GM12878 (cell line): Measurements from ENCODE around the gene GIPC3. TPM values are rescaled to one million over a fixed set of nuclear protein-coding genes. Genes with fewer than 3 reads are reported as not detected.

Experiments used
- ATAC-seq: fragments of 200-7000 bp; cut with Tn5 transposase; 3 replicates; pipeline ENCODE4 v1.9.1; 2020; ENCODE audit warnings: mild to moderate bottlenecking, moderate library complexity
- BruUV-seq: library from RNA; stranded (reverse); fragments of 400-500 nt; replicated peaks from 2 replicates; lab custom pipeline; 2021; lab: Mats Ljungman, UMichigan
- CTCF ChIA-PET: fragments of 300-600 bp; sonication (Branson Sonifier 250); formaldehyde crosslinking; extraction: SDS; loops from one replicate; lab custom pipeline; 2021; ENCODE audit warnings: inconsistent platforms; lab: Yijun Ruan, JAX
- POLR2A ChIA-PET: fragments of 350-600 bp; formaldehyde crosslinking; extraction: SDS; loops from one replicate; lab custom pipeline; 2021; ENCODE audit warnings: inconsistent platforms; lab: Charles Lee
- RAD21 ChIA-PET: fragments of 300-600 bp; sonication (Branson Sonifier 250); formaldehyde crosslinking; loops from one replicate; lab custom pipeline; 2023; ENCODE audit warnings: antibody characterized with exemption; ENCODE audit not compliant: unreplicated experiment; lab: Charles Lee
- SMC1A ChIA-PET: fragments of 300-600 bp; sonication (Branson Sonifier 250); formaldehyde crosslinking; loops from one replicate; lab custom pipeline; 2023; ENCODE audit not compliant: unreplicated experiment, uncharacterized antibody; lab: Charles Lee
- DNase-seq: peaks from one replicate; pipeline ENCODE4 v3.0.0-alpha.2; 2011; ENCODE audit warnings: low read depth, low spot score
- FAIRE-seq: peaks from 3 replicates; lab custom pipeline; 2011; peaks lifted over from hg19 to GRCh38; lab: Jason Lieb, UNC
- H2AFZ ChIP-seq: 2 replicates; pipeline ENCODE4 v1.6.0; 2011; ENCODE audit warnings: low read depth, low read length, control low read depth; ENCODE audit not compliant: control insufficient read depth
- H3K27ac ChIP-seq: 2 replicates; pipeline ENCODE4 v1.5.1; 2011; ENCODE audit warnings: control low read depth; ENCODE audit not compliant: control insufficient read depth, insufficient read depth
- H3K27me3 ChIP-seq, 2 experiments: replicated peaks in 1 of 2; 2 replicates each; pipeline versions ENCODE4 v1.6.0 to v1.6.1; 2011; ENCODE audit warnings: low read length in 1 of 2; ENCODE audit not compliant: control insufficient read depth in 2 of 2, insufficient read depth in 2 of 2
- H3K36me3 ChIP-seq, 2 experiments: 2 replicates each; pipeline ENCODE4 v1.5.1; 2011; ENCODE audit warnings: low read length in 1 of 2; ENCODE audit not compliant: control insufficient read depth in 2 of 2, insufficient read depth in 2 of 2
- H3K4me1 ChIP-seq: 2 replicates; pipeline ENCODE4 v1.6.1; 2011; ENCODE audit warnings: mild to moderate bottlenecking, low read length, moderate library complexity, mixed read lengths; ENCODE audit not compliant: control insufficient read depth, insufficient read depth
- H3K4me2 ChIP-seq: 2 replicates; pipeline ENCODE4 v1.6.0; 2011; ENCODE audit warnings: control low read depth; ENCODE audit not compliant: control insufficient read depth, insufficient read depth
- H3K4me3 ChIP-seq: fragments of 200-600 bp; sonication (generic); 2 replicates; pipeline ENCODE4 v1.5.1; 2016
- H3K79me2 ChIP-seq: 2 replicates; pipeline ENCODE4 v1.6.0; 2011; ENCODE audit warnings: low read length; ENCODE audit not compliant: control insufficient read depth, insufficient read depth
- H3K9ac ChIP-seq: 2 replicates; pipeline ENCODE4 v1.8.0; 2011; ENCODE audit warnings: low read length, control low read depth, mixed read lengths; ENCODE audit not compliant: control insufficient read depth, insufficient read depth
- H3K9me3 ChIP-seq: replicated peaks from 3 replicates; pipeline ENCODE4 v1.5.1; 2011; ENCODE audit warnings: mild to moderate bottlenecking, low read length; ENCODE audit not compliant: control insufficient read depth, insufficient read depth
- H4K20me1 ChIP-seq: 2 replicates; pipeline ENCODE4 v1.6.0; 2011; ENCODE audit not compliant: control insufficient read depth, insufficient read depth
- CBX5 ChIP-seq: sonication (generic); IDR thresholded peaks from 2 replicates; pipeline ENCODE4 v1.6.1; 2016; ENCODE audit warnings: low read depth, moderate library complexity, mild to moderate bottlenecking, inconsistent platforms
- GATAD2B ChIP-seq: fragments of 450-650 bp; conservative IDR thresholded peaks from 2 replicates; pipeline ENCODE4 v1.6.1; 2017; ENCODE audit warnings: low read depth, mild to moderate bottlenecking, moderate library complexity
- MTA3 ChIP-seq: IDR thresholded peaks from 2 replicates; pipeline ENCODE4 v1.6.1; 2012; ENCODE audit warnings: low read length, inconsistent platforms, borderline replicate concordance
- NBN ChIP-seq: fragments of 450-650 bp; IDR thresholded peaks from 2 replicates; pipeline ENCODE4 v1.6.1; 2016
- NFYA ChIP-seq: IDR thresholded peaks from 2 replicates; pipeline ENCODE4 v1.6.1; 2011; ENCODE audit warnings: low read depth, mild to moderate bottlenecking, low read length, improper control_type of control experiment, borderline replicate concordance
- POLR2A ChIP-seq: IDR thresholded peaks from 2 replicates; pipeline ENCODE4 v1.6.1; 2011; ENCODE audit warnings: low read depth, mild to moderate bottlenecking, low read length
- POLR2AphosphoS2 ChIP-seq: IDR thresholded peaks from 2 replicates; pipeline ENCODE4 v1.6.1; 2011; ENCODE audit warnings: low read depth, mild to moderate bottlenecking, low read length, improper control_type of control experiment, moderate library complexity
- STAT1 ChIP-seq: fragments of 450-650 bp; conservative IDR thresholded peaks from 2 replicates; pipeline ENCODE4 v1.6.1; 2014; ENCODE audit warnings: antibody characterized with exemption, mild to moderate bottlenecking
- SUZ12 ChIP-seq: fragments of 200-600 bp; sonication (generic); IDR thresholded peaks from one replicate; pipeline ENCODE4 v1.6.1; 2018; ENCODE audit warnings: antibody characterized with exemption, mild to moderate bottlenecking; ENCODE audit not compliant: unreplicated experiment
- TAF1 ChIP-seq: IDR thresholded peaks from 2 replicates; pipeline ENCODE4 v1.6.1; 2011; ENCODE audit warnings: mild to moderate bottlenecking, low read depth, low read length, borderline replicate concordance
- WGBS: methylation state at CpG from one replicate; pipeline ENCODE4 v1.1.6; 2016; ENCODE audit warnings: low lambda C conversion rate; ENCODE audit not compliant: insufficient replicate concordance, insufficient coverage; ENCODE audit errors: missing lambda C conversion rate; 5-methylcytosine and 5-hydroxymethylcytosine counted together
- in situ Hi-C: fragments of 300-500 bp; cut with MboI; formaldehyde crosslinking; loops from 9 replicates; pipeline ENCODE4 v1.14.3; 2018; ENCODE audit warnings: mixed read lengths
- intact Hi-C: fragments of 100-400 bp; cut with micrococcal nuclease; formaldehyde crosslinking; loops from one replicate; pipeline ENCODE4 v1.14.2; 2022; ENCODE audit not compliant: unreplicated experiment
- polyA plus RNA-seq, 11 experiments: library from polyadenylated mRNA; depleted of rRNA in 4 of 11; unstranded in 6 of 11; stranded (reverse) in 5 of 11; fragments of >200 nt; fragmentation: Nextera tagmentation in 4 of 11; fragmentation: Illumina TruSeq in 1 of 11; extraction: Ambion mirVana in 4 of 11; extraction: Trizol in 1 of 11; gene quantifications; 1 replicate in 1 of 11; 2 replicates in 10 of 11; pipeline versions ENCODE4 v1.2.1 to v1.2.3, GENCODE V29; 2011 to 2016; ENCODE audit warnings: inconsistent platforms in 2 of 11, missing spikeins in 2 of 11, low read depth in 1 of 11
- total RNA-seq, 4 experiments: library from RNA; depleted of rRNA in 3 of 4; stranded (reverse); fragments of >200 nt in 3 of 4; fragmentation: Illumina TruSeq in 1 of 4; extraction: Trizol in 1 of 4; gene quantifications; 2 replicates each; pipeline versions ENCODE4 v1.2.1 to v1.2.3, GENCODE V29; 2013 to 2021
- TF ChIP-seq, protein P1 (sequence below): IDR thresholded peaks from 2 replicates; pipeline ENCODE4 v1.6.1; 2011; ENCODE audit warnings: mild to moderate bottlenecking, low read depth, low read length, moderate library complexity; ENCODE audit not compliant: insufficient replicate concordance
- TF ChIP-seq, protein P2 (sequence below): fragments of 450-650 bp; IDR thresholded peaks from 2 replicates; pipeline ENCODE4 v1.6.1; 2016; ENCODE audit warnings: mild to moderate bottlenecking, moderate library complexity, borderline replicate concordance
- TF ChIP-seq, protein P3 (sequence below): fragments of 450-650 bp; formaldehyde crosslinking; IDR thresholded peaks from 2 replicates; pipeline ENCODE4 v1.5.0; 2022; ENCODE audit warnings: mild to moderate bottlenecking, missing genetic modification characterization

The GIPC3 gene
- total and polyA plus RNA-seq, 10 of the 15 experiments (the other 5 are each of a cell fraction or from before 2014, with no cell fraction given) = not detected

DNA sequence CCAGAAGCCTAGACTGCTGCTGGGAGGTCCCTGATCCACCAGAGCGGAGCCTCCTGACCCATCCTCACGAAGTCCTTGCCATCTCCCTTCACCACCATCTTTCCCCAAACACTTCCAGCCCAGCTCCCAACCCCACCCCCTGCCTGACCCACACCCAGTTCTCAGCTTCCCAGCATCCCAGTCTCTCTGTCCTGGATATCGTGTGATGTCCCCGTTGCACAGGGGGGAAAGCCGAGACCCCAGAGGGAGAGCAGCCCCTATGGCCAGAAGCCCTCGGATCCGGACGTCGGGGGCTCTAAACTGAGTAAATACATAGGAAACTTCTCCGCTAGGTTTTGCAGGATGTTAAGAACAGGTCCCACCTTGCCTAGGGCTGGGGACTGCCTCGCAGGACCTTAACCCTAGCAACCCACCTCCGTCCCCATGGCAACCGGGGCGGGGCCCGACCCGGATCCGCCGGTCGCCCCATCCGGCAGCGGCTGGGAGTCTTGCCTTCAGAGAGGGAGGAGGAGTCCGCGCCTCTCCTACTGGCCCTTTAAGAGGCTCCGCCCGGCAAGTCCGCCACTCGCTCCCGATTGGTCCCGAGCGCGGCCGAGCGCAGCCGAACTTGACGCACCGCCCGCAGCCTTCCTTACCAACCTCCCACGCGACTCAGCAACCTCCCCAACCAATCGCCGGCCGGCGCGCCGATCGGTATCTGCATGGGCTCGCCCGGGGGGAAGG lies 13.0 kb upstream of the GIPC3 start:
- H3K36me3 ChIP-seq = no peaks in the 10 kb centered on the region; a peak in 2 of 4 replicates
- H3K9me3 ChIP-seq = no peaks in the 10 kb centered on the region
- no TSS peak for BruUV-seq
- ATAC-seq (peak; percentile 97), DNase-seq (peak; percentile 97), FAIRE-seq (peak; percentile 99)
- WGBS = 6% methylated on average over 29 of the region's 48 CpGs
- H3K27me3 ChIP-seq = no peaks in the 10 kb centered on the region
- H3K79me2 ChIP-seq = peaks cover 3% of the 10 kb centered on the region
- peaks cover 3% of the 10 kb centered on the region for H3K4me1 ChIP-seq
- RAD21 ChIA-PET = no interaction called here
- H3K4me2 ChIP-seq = peak overlapping the region; percentile 98
- no peaks in the 10 kb centered on the region for H4K20me1 ChIP-seq
- peak overlapping the region; percentile 85 for H3K4me3 ChIP-seq
- H3K9ac ChIP-seq = peak overlapping the region; percentile 36
- H3K27ac ChIP-seq = no peak overlapping the region
- peak overlapping the region; percentile 76 for H2AFZ ChIP-seq
- intact Hi-C loops = loop anchor here (5.0 kb wide), 1 partner anchor 35 kb away; the partner anchor contains the start of gene TBXA2R
- in situ Hi-C loops = no loop called here
- CTCF ChIA-PET = interaction anchor here (0.7 to 0.9 kb wide), 2 partner anchors 9 to 13 kb away, joined by 3 to 4 read pairs; no protein-coding TSS in a partner anchor
- SMC1A ChIA-PET = interaction anchor here (0.7 kb wide), 1 partner anchor 11 kb away, joined by 3 read pairs; no protein-coding TSS in a partner anchor
- POLR2A ChIA-PET = no interaction called here
- TF ChIP-seq POLR2AphosphoS2 (no peak), STAT1 (no peak), SUZ12 (no peak), POLR2A (no peak), NBN (no peak), NFYA (no peak), TAF1 (no peak), GATAD2B (no peak), CBX5 (no peak), MTA3 (no peak)
- TF ChIP-seq, protein P1, sequence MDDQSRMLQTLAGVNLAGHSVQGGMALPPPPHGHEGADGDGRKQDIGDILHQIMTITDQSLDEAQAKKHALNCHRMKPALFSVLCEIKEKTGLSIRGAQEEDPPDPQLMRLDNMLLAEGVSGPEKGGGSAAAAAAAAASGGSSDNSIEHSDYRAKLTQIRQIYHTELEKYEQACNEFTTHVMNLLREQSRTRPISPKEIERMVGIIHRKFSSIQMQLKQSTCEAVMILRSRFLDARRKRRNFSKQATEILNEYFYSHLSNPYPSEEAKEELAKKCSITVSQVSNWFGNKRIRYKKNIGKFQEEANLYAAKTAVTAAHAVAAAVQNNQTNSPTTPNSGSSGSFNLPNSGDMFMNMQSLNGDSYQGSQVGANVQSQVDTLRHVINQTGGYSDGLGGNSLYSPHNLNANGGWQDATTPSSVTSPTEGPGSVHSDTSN = no peak
- TF ChIP-seq, protein P2, sequence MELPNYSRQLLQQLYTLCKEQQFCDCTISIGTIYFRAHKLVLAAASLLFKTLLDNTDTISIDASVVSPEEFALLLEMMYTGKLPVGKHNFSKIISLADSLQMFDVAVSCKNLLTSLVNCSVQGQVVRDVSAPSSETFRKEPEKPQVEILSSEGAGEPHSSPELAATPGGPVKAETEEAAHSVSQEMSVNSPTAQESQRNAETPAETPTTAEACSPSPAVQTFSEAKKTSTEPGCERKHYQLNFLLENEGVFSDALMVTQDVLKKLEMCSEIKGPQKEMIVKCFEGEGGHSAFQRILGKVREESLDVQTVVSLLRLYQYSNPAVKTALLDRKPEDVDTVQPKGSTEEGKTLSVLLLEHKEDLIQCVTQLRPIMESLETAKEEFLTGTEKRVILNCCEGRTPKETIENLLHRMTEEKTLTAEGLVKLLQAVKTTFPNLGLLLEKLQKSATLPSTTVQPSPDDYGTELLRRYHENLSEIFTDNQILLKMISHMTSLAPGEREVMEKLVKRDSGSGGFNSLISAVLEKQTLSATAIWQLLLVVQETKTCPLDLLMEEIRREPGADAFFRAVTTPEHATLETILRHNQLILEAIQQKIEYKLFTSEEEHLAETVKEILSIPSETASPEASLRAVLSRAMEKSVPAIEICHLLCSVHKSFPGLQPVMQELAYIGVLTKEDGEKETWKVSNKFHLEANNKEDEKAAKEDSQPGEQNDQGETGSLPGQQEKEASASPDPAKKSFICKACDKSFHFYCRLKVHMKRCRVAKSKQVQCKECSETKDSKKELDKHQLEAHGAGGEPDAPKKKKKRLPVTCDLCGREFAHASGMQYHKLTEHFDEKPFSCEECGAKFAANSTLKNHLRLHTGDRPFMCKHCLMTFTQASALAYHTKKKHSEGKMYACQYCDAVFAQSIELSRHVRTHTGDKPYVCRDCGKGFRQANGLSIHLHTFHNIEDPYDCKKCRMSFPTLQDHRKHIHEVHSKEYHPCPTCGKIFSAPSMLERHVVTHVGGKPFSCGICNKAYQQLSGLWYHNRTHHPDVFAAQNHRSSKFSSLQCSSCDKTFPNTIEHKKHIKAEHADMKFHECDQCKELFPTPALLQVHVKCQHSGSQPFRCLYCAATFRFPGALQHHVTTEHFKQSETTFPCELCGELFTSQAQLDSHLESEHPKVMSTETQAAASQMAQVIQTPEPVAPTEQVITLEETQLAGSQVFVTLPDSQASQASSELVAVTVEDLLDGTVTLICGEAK = peak; percentile 54; the same call in 1 of the 2 replicates
- TF ChIP-seq, protein P3, sequence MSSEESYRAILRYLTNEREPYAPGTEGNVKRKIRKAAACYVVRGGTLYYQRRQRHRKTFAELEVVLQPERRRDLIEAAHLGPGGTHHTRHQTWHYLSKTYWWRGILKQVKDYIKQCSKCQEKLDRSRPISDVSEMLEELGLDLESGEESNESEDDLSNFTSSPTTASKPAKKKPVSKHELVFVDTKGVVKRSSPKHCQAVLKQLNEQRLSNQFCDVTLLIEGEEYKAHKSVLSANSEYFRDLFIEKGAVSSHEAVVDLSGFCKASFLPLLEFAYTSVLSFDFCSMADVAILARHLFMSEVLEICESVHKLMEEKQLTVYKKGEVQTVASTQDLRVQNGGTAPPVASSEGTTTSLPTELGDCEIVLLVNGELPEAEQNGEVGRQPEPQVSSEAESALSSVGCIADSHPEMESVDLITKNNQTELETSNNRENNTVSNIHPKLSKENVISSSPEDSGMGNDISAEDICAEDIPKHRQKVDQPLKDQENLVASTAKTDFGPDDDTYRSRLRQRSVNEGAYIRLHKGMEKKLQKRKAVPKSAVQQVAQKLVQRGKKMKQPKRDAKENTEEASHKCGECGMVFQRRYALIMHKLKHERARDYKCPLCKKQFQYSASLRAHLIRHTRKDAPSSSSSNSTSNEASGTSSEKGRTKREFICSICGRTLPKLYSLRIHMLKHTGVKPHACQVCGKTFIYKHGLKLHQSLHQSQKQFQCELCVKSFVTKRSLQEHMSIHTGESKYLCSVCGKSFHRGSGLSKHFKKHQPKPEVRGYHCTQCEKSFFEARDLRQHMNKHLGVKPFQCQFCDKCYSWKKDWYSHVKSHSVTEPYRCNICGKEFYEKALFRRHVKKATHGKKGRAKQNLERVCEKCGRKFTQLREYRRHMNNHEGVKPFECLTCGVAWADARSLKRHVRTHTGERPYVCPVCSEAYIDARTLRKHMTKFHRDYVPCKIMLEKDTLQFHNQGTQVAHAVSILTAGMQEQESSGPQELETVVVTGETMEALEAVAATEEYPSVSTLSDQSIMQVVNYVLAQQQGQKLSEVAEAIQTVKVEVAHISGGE = no peak
